ENCODE results near the gene PTPRM. TPM values are rescaled to one million over a fixed set of nuclear protein-coding genes. Genes with fewer than 3 reads are reported as not detected.

The PTPRM gene
- polyA plus RNA-seq, 1 experiment, result 81.1 TPM

DNA sequence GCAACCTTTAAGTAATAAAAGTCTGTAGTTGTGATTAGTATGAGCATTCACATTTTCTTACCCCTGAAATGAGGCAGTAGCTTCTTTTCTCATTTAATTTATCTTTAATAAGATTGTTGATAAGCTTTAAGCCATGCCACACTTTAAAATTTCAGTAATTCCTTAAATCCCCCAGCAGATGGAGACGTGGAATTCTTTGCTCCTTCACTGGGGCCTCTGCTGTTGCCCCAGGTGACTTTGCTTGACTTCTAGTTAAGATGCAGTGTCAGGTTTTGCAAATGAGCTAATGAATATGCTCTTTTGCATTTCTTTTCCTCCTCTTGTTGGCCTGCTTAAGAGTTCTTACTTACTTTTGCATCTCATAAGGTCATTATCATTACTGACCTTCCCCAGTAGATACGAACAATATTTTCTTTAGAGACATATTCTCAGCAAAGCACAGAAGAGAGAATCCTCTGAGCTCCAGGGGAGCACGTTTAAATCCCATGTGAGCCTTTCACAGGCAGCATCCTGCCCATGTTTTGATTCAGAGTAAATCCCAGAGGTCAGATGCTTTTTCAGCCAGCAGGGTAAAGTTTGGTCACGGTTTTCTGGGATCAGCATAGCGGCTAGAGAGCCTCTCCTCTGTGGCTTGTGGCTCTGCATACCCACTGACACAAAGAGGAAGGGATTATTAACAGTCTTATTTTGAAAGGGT lies 222.9 kb downstream of the PTPRM start:
- POLR2A ChIA-PET, result interaction anchor here (0.5 to 0.7 kb wide), 2 partner anchors 112 to 690 kb away, joined by 3 to 5 read pairs; no protein-coding TSS in a partner anchor
- Histone ChIP-seq H3K4me3 (ENCODE audit: low read depth, low read length) (no peak overlapping the region), H3K9me3 (ENCODE audit: control insufficient read depth, insufficient read depth, low read length) (no peaks in the 10 kb centered on the region), H3K27ac (ENCODE audit: low read depth, low read length) (no peak overlapping the region), H3K27me3 (ENCODE audit: control insufficient read depth, insufficient read depth, low read length) (no peaks in the 10 kb centered on the region)
- CTCF ChIA-PET, result interaction anchor here (0.5 to 5.4 kb wide), 58 partner anchors 9 to 815 kb away, joined by 3 to 66 read pairs (median 4); partner anchors contain the start of gene PTPRM
- peak; percentile 26 for DNase-seq (ENCODE audit: low read depth, low spot score)
- TF ChIP-seq, protein P1, sequence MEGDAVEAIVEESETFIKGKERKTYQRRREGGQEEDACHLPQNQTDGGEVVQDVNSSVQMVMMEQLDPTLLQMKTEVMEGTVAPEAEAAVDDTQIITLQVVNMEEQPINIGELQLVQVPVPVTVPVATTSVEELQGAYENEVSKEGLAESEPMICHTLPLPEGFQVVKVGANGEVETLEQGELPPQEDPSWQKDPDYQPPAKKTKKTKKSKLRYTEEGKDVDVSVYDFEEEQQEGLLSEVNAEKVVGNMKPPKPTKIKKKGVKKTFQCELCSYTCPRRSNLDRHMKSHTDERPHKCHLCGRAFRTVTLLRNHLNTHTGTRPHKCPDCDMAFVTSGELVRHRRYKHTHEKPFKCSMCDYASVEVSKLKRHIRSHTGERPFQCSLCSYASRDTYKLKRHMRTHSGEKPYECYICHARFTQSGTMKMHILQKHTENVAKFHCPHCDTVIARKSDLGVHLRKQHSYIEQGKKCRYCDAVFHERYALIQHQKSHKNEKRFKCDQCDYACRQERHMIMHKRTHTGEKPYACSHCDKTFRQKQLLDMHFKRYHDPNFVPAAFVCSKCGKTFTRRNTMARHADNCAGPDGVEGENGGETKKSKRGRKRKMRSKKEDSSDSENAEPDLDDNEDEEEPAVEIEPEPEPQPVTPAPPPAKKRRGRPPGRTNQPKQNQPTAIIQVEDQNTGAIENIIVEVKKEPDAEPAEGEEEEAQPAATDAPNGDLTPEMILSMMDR (IDR thresholded peaks at IDR 0.05; ENCODE audit: low read depth, low read length), result peak; percentile 62

DNA sequence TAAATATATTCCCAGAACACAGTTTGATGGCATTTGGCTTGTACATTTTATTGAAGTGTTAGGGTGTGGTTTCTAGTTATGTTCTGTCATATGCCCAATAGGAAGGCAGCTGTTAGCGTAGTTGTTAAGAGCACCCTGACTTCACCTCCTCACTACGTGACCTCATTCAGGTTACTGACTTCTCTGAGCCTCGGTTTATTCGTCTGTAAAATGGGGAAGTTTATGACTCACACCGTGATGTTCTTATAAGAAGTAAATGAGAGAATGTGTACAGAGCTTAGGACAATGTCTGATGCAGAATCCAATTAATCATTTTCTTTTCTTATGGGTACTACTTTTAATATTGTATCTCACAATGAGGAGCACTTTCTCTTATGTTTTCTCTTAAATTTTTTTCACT lies 226.0 kb downstream of the PTPRM start:
- ChIA-PET CTCF (interaction anchor here (0.6 kb wide), 1 partner anchor 109 kb away, joined by 3 read pairs; no protein-coding TSS in a partner anchor), POLR2A (no interaction called here)
- no peak overlapping the region for H3K27ac ChIP-seq (ENCODE audit: low read depth, low read length)
- no peaks in the 10 kb centered on the region for H3K9me3 ChIP-seq (ENCODE audit: control insufficient read depth, insufficient read depth, low read length)
- TF ChIP-seq, protein P1 (IDR thresholded peaks at IDR 0.05; ENCODE audit: low read depth, low read length), result no peak
- DNase-seq (ENCODE audit: low read depth, low spot score), result no peak
- H3K27me3 ChIP-seq (ENCODE audit: control insufficient read depth, insufficient read depth, low read length), result no peaks in the 10 kb centered on the region
- no peak overlapping the region for H3K4me3 ChIP-seq (ENCODE audit: low read depth, low read length)

DNA sequence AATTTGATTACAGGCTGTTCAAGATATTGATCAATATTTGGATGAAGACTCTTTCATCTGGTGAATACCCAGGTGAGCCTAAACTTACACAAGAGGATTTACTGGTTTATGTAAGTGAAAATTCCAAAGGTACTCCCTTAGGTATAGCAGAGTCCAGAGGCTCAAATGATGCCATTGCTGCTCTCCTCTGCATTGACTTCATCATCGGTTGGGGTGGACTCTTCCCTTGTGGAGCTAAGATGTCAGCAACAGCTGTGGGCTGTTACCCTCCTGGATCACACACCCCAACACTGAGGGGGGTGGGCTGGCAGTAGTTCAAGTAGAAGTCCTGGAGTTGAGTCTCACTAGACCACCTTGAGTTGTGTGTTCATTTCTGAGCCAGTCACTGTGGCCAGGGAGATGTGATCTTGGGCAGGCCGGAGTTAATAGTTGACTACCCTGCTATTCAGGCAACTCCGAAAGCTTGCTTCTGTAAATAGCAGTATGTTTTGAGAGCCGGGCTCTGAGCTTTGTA lies 236.9 kb downstream of the PTPRM start:
- Histone ChIP-seq H3K27me3 (ENCODE audit: control insufficient read depth, insufficient read depth, low read length) (no peaks in the 10 kb centered on the region), H3K4me3 (ENCODE audit: low read depth, low read length) (no peak overlapping the region), H3K27ac (ENCODE audit: low read depth, low read length) (no peak overlapping the region), H3K9me3 (ENCODE audit: control insufficient read depth, insufficient read depth, low read length) (no peaks in the 10 kb centered on the region)
- TF ChIP-seq, protein P1 (IDR thresholded peaks at IDR 0.05; ENCODE audit: low read depth, low read length), result no peak
- DNase-seq (ENCODE audit: low read depth, low spot score), result no peak
- CTCF ChIA-PET, result no interaction called here
- POLR2A ChIA-PET, result no interaction called here

DNA sequence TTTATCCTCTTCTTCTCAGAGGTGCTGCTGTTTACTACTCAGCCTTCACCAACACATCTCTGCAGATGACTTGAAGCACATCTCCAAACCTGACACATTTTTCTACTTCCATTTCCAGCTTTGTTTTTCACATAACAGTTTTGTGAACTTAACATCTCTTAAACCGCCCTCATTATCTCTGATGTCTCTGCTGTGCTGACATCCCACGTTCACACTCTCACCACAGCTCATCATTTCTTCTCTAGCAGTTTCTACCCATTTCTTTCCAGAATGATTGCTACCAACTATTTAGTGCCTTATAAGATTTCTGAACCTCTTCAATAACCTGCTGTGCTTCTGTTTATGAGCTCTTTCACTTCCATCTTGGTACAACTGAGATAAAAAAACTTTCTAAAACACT lies 238.0 kb downstream of the PTPRM start:
- Histone ChIP-seq H3K27me3 (ENCODE audit: control insufficient read depth, insufficient read depth, low read length) (no peaks in the 10 kb centered on the region), H3K27ac (ENCODE audit: low read depth, low read length) (no peak overlapping the region), H3K4me3 (ENCODE audit: low read depth, low read length) (no peak overlapping the region), H3K9me3 (ENCODE audit: control insufficient read depth, insufficient read depth, low read length) (no peaks in the 10 kb centered on the region)
- DNase-seq (ENCODE audit: low read depth, low spot score), result no peak
- CTCF ChIA-PET, result interaction anchor here (1.3 to 1.4 kb wide), 2 partner anchors 15 to 584 kb away, joined by 4 read pairs; no protein-coding TSS in a partner anchor
- TF ChIP-seq, protein P1 (IDR thresholded peaks at IDR 0.05; ENCODE audit: low read depth, low read length), result no peak
- POLR2A ChIA-PET, result no interaction called here

DNA sequence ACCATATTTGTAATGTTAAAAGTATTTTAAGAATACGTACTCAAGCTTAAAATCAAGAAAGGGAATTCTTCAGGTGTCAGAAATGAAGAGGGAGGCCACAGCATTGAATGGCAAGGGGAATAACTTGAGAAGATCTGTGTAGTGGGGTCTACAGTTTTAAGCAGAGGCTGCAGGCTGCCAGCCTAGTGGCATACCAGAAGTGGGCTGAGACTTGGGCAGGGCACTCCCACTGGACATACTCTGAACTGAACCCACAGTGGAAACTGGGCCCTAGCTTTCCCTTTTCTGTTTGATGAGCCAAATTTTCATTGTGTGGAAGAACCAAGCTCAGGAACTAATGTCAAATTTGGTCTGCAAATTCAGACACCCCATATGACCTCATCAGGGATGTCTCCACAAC lies 238.8 kb downstream of the PTPRM start:
- ChIA-PET CTCF (interaction anchor here (1.3 to 1.4 kb wide), 2 partner anchors 16 to 584 kb away, joined by 4 read pairs; no protein-coding TSS in a partner anchor), POLR2A (no interaction called here)
- DNase-seq (ENCODE audit: low read depth, low spot score), result no peak
- no peak overlapping the region for H3K27ac ChIP-seq (ENCODE audit: low read depth, low read length)
- no peaks in the 10 kb centered on the region for H3K9me3 ChIP-seq (ENCODE audit: control insufficient read depth, insufficient read depth, low read length)
- H3K27me3 ChIP-seq (ENCODE audit: control insufficient read depth, insufficient read depth, low read length), result no peaks in the 10 kb centered on the region
- H3K4me3 ChIP-seq (ENCODE audit: low read depth, low read length), result no peak overlapping the region
- TF ChIP-seq, protein P1 (IDR thresholded peaks at IDR 0.05; ENCODE audit: low read depth, low read length), result no peak
